SK-N-MC (cell line): ENCODE data around the gene NOS1AP.

ENCODE experiments used
- FOXP2 ChIP-seq: optimal IDR thresholded peaks from 2 replicates; pipeline ENCODE3; 2011; ENCODE audit warnings: mild to moderate bottlenecking, moderate library complexity; ENCODE audit not compliant: insufficient read depth; ENCODE audit errors: extremely low read length, control extremely low read depth
- POLR2AphosphoS5 ChIP-seq: IDR thresholded peaks from 2 replicates; pipeline ENCODE4 v1.6.1; 2012; ENCODE audit warnings: mild to moderate bottlenecking, low read depth, low read length, borderline replicate concordance

GRCh38 chr1:162210196-162210595, 140.7 kb downstream of the NOS1AP start:
- TF ChIP-seq POLR2AphosphoS5, result no peak
- TF ChIP-seq FOXP2, result no peak
